Astrocyte (in vitro differentiated cells and primary cell): ENCODE results near the gene BUD13. TPM values are rescaled to one million over a fixed set of nuclear protein-coding genes. Genes with fewer than 3 reads are reported as not detected.

ENCODE experiments used
- DNase-seq: peaks from one replicate; pipeline ENCODE4 v3.0.0-alpha.2; 2010; ENCODE audit warnings: low read depth
- FAIRE-seq: peaks from 2 replicates; lab custom pipeline; 2011; peaks lifted over from hg19 to GRCh38; lab: Jason Lieb, UNC
- H2AFZ ChIP-seq: 2 replicates; pipeline ENCODE4 v1.6.0; 2012; ENCODE audit warnings: low read depth, low read length, inconsistent platforms
- H3K27ac ChIP-seq: 2 replicates; pipeline ENCODE4 v1.5.1; 2011; ENCODE audit warnings: low read depth, low read length, inconsistent platforms
- H3K27me3 ChIP-seq: 2 replicates; pipeline ENCODE4 v1.6.0; 2011; ENCODE audit warnings: low read length, inconsistent platforms; ENCODE audit not compliant: insufficient read depth
- H3K36me3 ChIP-seq: 2 replicates; pipeline ENCODE4 v1.5.1; 2011; ENCODE audit warnings: low read length, inconsistent platforms; ENCODE audit not compliant: insufficient read depth
- H3K4me1 ChIP-seq: 2 replicates; pipeline ENCODE4 v1.5.1; 2011; ENCODE audit warnings: low read length, inconsistent platforms; ENCODE audit not compliant: insufficient read depth
- H3K4me2 ChIP-seq: 2 replicates; pipeline ENCODE4 v1.6.0; 2012; ENCODE audit warnings: low read length, inconsistent platforms
- H3K4me3 ChIP-seq: 2 replicates; pipeline ENCODE4 v1.5.1; 2011; ENCODE audit warnings: low read depth, mild to moderate bottlenecking, low read length, inconsistent platforms; ENCODE audit not compliant: insufficient read depth
- H3K79me2 ChIP-seq: 2 replicates; pipeline ENCODE4 v1.6.0; 2012; ENCODE audit warnings: mild to moderate bottlenecking, low read length, inconsistent platforms; ENCODE audit not compliant: insufficient read depth
- H3K9ac ChIP-seq: 2 replicates; pipeline ENCODE4 v1.6.0; 2012; ENCODE audit warnings: mild to moderate bottlenecking, low read length, inconsistent platforms
- H3K9me3 ChIP-seq: 2 replicates; pipeline ENCODE4 v1.5.1; 2012; ENCODE audit warnings: low read depth, mild to moderate bottlenecking, low read length, inconsistent platforms; ENCODE audit not compliant: insufficient read depth
- H4K20me1 ChIP-seq: 2 replicates; pipeline ENCODE4 v1.6.0; 2012; ENCODE audit warnings: low read length, inconsistent platforms; ENCODE audit not compliant: insufficient read depth
- H3K27ac Mint-ChIP-seq: one replicate; pipeline ENCODE4 v1.8.0; 2021; ENCODE audit warnings: mild to moderate bottlenecking, mixed read lengths; ENCODE audit not compliant: unreplicated experiment
- H3K27me3 Mint-ChIP-seq: one replicate; pipeline ENCODE4 v1.8.0; 2021; ENCODE audit warnings: low read depth, mixed read lengths; ENCODE audit not compliant: unreplicated experiment
- H3K36me3 Mint-ChIP-seq: one replicate; pipeline ENCODE4 v1.8.0; 2021; ENCODE audit warnings: low read depth, mixed read lengths; ENCODE audit not compliant: unreplicated experiment
- H3K4me1 Mint-ChIP-seq: one replicate; pipeline ENCODE4 v1.8.0; 2021; ENCODE audit warnings: low read depth, mixed read lengths; ENCODE audit not compliant: unreplicated experiment
- H3K4me3 Mint-ChIP-seq: one replicate; pipeline ENCODE4 v1.8.0; 2021; ENCODE audit warnings: mild to moderate bottlenecking, moderate library complexity, mixed read lengths; ENCODE audit not compliant: unreplicated experiment
- H3K9me3 Mint-ChIP-seq: one replicate; pipeline ENCODE4 v1.8.0; 2021; ENCODE audit warnings: mild to moderate bottlenecking, mixed read lengths; ENCODE audit not compliant: unreplicated experiment
- EZH2 ChIP-seq: IDR thresholded peaks from 2 replicates; pipeline ENCODE4 v1.6.1; 2012; ENCODE audit warnings: mild to moderate bottlenecking, low read length, inconsistent platforms; ENCODE audit not compliant: insufficient read depth
- total RNA-seq: library from RNA; stranded (reverse); gene quantifications from 2 replicates; pipeline ENCODE4 v1.2.1, GENCODE V29; 2021
- TF ChIP-seq, protein P1 (sequence below): IDR thresholded peaks from 2 replicates; pipeline ENCODE4 v1.5.1; 2011; ENCODE audit warnings: low read depth, mild to moderate bottlenecking, inconsistent platforms, low read length, moderate library complexity; ENCODE audit not compliant: insufficient read depth

BUD13 gene
- total RNA-seq, 1 donor from 2014 or later = 9.3 TPM

DNA sequence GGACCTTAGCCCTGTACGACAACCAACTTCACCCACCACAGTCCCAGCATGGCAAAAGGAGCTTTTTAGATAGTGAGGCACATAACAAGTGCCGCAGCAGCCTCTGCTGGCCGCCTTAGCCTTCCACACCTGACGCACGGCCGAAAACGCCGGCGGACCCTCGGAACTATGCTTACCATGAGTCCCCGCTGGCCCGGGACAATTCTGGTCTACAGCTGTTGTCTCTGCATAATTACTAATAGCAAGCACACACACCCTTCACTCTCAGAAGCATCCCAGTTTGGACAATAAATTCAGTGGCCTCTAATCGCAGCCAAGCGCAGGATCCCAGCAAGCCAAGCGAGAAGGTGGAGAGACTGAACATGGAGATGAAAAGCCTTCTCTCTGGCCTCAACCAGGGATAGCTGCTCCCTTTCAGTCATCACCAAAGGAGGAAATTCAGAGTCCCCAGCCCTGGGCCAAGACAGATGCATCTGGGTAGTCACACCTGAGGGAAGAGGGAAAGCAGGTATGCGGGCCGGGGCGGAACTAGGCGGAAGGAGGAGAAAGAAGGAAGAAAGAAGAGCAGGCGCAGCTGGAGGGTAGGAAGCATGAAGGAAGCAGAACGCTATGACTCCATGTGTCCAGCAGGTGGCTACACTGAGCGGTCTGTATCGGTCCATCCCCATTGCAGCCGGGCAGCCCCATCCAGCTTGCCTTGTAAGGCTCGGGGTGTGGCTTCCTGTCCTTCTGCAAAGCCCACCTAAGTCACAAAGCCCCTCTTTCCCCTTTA is 40.3 kb downstream of the BUD13 start:
- H3K27ac Mint-ChIP-seq = no peak overlapping the region
- H3K4me3 Mint-ChIP-seq = no peak overlapping the region
- no peak overlapping the region for H3K4me2 ChIP-seq

DNA sequence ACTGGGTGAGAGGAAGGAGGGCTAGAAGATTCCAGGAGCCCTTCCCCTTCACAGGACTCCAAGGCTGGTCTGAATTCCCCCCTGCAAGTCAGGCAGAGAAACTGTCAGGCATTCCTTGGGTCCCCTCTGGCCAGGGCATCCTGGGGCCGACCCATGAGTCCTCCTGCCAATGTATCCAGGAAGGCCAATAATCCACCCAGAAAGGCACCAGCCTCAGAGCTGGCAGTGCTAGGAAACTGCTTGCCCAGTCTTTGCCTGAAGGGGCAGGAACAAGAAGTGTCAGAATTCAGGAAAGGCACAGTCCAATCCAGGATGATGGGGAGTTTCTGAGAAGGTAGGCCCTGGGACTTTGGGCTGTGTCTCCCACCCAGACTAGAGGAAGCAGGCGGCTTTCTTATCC is 41.0 kb downstream of the BUD13 start:
- H4K20me1 ChIP-seq = no peaks in the 10 kb centered on the region
- Mint-ChIP-seq H3K4me3 (no peak overlapping the region), H3K4me1 (peaks cover 5% of the 10 kb centered on the region), H3K27me3 (peaks cover 20% of the 10 kb centered on the region), H3K27ac (no peak overlapping the region), H3K36me3 (peaks cover 4% of the 10 kb centered on the region), H3K9me3 (no peaks in the 10 kb centered on the region)
- H3K79me2 ChIP-seq = no peaks in the 10 kb centered on the region
- TF ChIP-seq EZH2 = no peak
- TF ChIP-seq, protein P1, sequence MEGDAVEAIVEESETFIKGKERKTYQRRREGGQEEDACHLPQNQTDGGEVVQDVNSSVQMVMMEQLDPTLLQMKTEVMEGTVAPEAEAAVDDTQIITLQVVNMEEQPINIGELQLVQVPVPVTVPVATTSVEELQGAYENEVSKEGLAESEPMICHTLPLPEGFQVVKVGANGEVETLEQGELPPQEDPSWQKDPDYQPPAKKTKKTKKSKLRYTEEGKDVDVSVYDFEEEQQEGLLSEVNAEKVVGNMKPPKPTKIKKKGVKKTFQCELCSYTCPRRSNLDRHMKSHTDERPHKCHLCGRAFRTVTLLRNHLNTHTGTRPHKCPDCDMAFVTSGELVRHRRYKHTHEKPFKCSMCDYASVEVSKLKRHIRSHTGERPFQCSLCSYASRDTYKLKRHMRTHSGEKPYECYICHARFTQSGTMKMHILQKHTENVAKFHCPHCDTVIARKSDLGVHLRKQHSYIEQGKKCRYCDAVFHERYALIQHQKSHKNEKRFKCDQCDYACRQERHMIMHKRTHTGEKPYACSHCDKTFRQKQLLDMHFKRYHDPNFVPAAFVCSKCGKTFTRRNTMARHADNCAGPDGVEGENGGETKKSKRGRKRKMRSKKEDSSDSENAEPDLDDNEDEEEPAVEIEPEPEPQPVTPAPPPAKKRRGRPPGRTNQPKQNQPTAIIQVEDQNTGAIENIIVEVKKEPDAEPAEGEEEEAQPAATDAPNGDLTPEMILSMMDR = no peak
- no peak overlapping the region for H3K4me2 ChIP-seq
- H3K4me1 ChIP-seq = no peaks in the 10 kb centered on the region
- peaks cover 14% of the 10 kb centered on the region for H3K27me3 ChIP-seq
- no peak overlapping the region for H2AFZ ChIP-seq
- DNase-seq (no peak), FAIRE-seq (no peak)
- no peak overlapping the region for H3K9ac ChIP-seq
- H3K27ac ChIP-seq = no peak overlapping the region
- no peaks in the 10 kb centered on the region for H3K9me3 ChIP-seq
- H3K36me3 ChIP-seq = no peaks in the 10 kb centered on the region
- H3K4me3 ChIP-seq = no peak overlapping the region

More for the DNA sequence above, 40.3 kb downstream of the BUD13 start:
- Histone ChIP-seq H3K36me3 (no peaks in the 10 kb centered on the region), H4K20me1 (no peaks in the 10 kb centered on the region), H3K79me2 (no peaks in the 10 kb centered on the region), H3K9ac (no peak overlapping the region), H3K9me3 (no peaks in the 10 kb centered on the region), H3K4me1 (no peaks in the 10 kb centered on the region), H2AFZ (no peak overlapping the region), H3K4me3 (no peak overlapping the region), H3K27ac (no peak overlapping the region), H3K27me3 (peaks cover 14% of the 10 kb centered on the region)
- H3K27me3 Mint-ChIP-seq = peaks cover 20% of the 10 kb centered on the region
- DNase-seq (peak; percentile 30), FAIRE-seq (no peak)
- no peaks in the 10 kb centered on the region for H3K9me3 Mint-ChIP-seq
- peaks cover 5% of the 10 kb centered on the region for H3K4me1 Mint-ChIP-seq
- TF ChIP-seq EZH2 = no peak
- TF ChIP-seq, protein P1 = peak; percentile 76
- peaks cover 3% of the 10 kb centered on the region for H3K36me3 Mint-ChIP-seq
